Heart left ventricle (tissue), 16 donors: ENCODE data around the gene FAM171A1. TPM values are rescaled to one million over a fixed set of nuclear protein-coding genes. Genes with fewer than 3 reads are reported as not detected.

Experiments used
- ATAC-seq, 4 donors: fragments of 200-7000 bp; cut with Tn5 transposase; one replicate each; pipeline ENCODE4 v1.9.1; 2020 to 2022; ENCODE audit warnings: moderate library complexity in 4 of 4, mild to moderate bottlenecking in 3 of 4, moderate number of reproducible peaks in 1 of 4
- DNase-seq, 5 donors: peaks; one replicate each; pipeline ENCODE4 v3.0.0-alpha.2; 2020
- H3K27ac ChIP-seq, 12 donors: fragments of 200-600 bp; sonication (generic) in 4 of 12; one replicate each; pipeline versions ENCODE4 v1.5.0 to v1.8.0; 2016 to 2022; ENCODE audit warnings: mild to moderate bottlenecking in 2 of 12
- H3K27me3 ChIP-seq, 9 donors: fragments of 200-600 bp; sonication (generic) in 2 of 9; one replicate each; pipeline versions ENCODE4 v1.5.1 to v1.8.0; 2016 to 2022; ENCODE audit warnings: mild to moderate bottlenecking in 3 of 9
- H3K36me3 ChIP-seq, 9 donors: fragments of 200-600 bp; sonication (generic) in 2 of 9; one replicate each; pipeline versions ENCODE4 v1.5.0 to v1.8.0; 2018 to 2022; ENCODE audit warnings: mild to moderate bottlenecking in 2 of 9
- H3K4me1 ChIP-seq, 12 donors: fragments of 200-600 bp; sonication (generic) in 4 of 12; one replicate each; pipeline versions ENCODE4 v1.5.0 to v1.8.0; 2016 to 2022; ENCODE audit warnings: mild to moderate bottlenecking in 3 of 12
- H3K4me3 ChIP-seq, 12 donors: fragments of 200-600 bp; sonication (generic) in 4 of 12; one replicate each; pipeline versions ENCODE4 v1.5.0 to v1.8.0; 2017 to 2022; ENCODE audit warnings: mild to moderate bottlenecking in 9 of 12, moderate library complexity in 4 of 12
- H3K9me3 ChIP-seq, 12 donors: fragments of 200-600 bp; sonication (generic) in 4 of 12; one replicate each; pipeline versions ENCODE4 v1.5.0 to v1.8.0; 2016 to 2022; ENCODE audit warnings: mild to moderate bottlenecking in 1 of 12
- CTCF ChIP-seq, 12 donors: fragments of 200-600 bp; sonication (generic) in 4 of 12; IDR thresholded peaks; one replicate each; pipeline versions ENCODE4 v1.5.0 to v1.8.0; 2018 to 2022; ENCODE audit warnings: antibody characterized with exemption in 12 of 12, mild to moderate bottlenecking in 5 of 12
- POLR2A ChIP-seq, 2 donors: fragments of 450-650 bp; IDR thresholded peaks; one replicate each; pipeline ENCODE4 v1.6.1; 2017; ENCODE audit warnings: antibody characterized with exemption in 2 of 2, mild to moderate bottlenecking in 2 of 2, moderate library complexity in 2 of 2
- WGBS, 4 donors: extraction: QIAGEN DNeasy Blood & Tissue Kit in 2 of 4; methylation state at CpG; one replicate each; pipeline versions ENCODE4 v1.1.5 to v1.1.7; 2013 to 2018; 5-methylcytosine and 5-hydroxymethylcytosine counted together
- intact Hi-C, 10 donors: fragments of 100-400 bp; cut with DNase I; formaldehyde crosslinking; loops; one replicate each; pipeline versions ENCODE4 v1.11.1 to v1.14.2; 2022
- polyA plus RNA-seq, 2 donors: library from polyadenylated mRNA; stranded (reverse); fragments of 200-250 nt; gene quantifications; one replicate each; pipeline ENCODE4 v1.2.3, GENCODE V29; 2013
- total RNA-seq, 9 donors: library from RNA; depleted of rRNA in 2 of 9; stranded (reverse); fragments of >200 nt in 2 of 9; fragmentation: NEBNext Ultra II Directional in 3 of 9; extraction: Animal tissue kit (Norgen Biotek cat#: 25700) in 3 of 9; gene quantifications; one replicate each; pipeline versions ENCODE4 v1.1.0 to v1.2.4, GENCODE V29; 2016 to 2023
- donor health status: ischemic (EF 13 %, LVEDD 7.1; RV severe dilation, severe dysfunction).
- donor health status: healthy with polysubstance abuse.
- donor health status: DM: no; HTN: yes; CAD: no.
- donor health status: DM: no; HTN: no; CAD: no.
- donor health status: ischemic (EF 25% LVEDD 6.9; RV normal size, moderate dysfunction).
- donor health status: ischemic (EF 25% LVEDD 5.7; RV mildly dilated, moderate dysfunction).
- donor health status: healthy.
- donor health status: DM: yes; HTN: yes; CAD: no.
- donor health status: ischemic (EF 35%, LVEDD 5.7; RV mildly dilated, moderate dysfunction).
- donor health status: nonischemic (EF 11% LVEDD 7.7; RV severe dilation, severe dysfunction).
- donor health status: DM: yes; HTN: yes; CAD: no.
- donor health status: PGD.
- donor health status: ischemic (EF 29% LVEDD 5.4; RV normal size, mild dysfunction).
- donor health status: nonischemic (EF 23%, LVEDD 6.1; RV moderate dilation, normal function).

FAM171A1 gene
- total and polyA plus RNA-seq, 11 donors: 4.1 to 18.0 (median 9.8) TPM

- H3K9me3 ChIP-seq: peaks cover 0 to 5% (median 0%) of the 10 kb centered on the region in 12 donors
- H3K27ac ChIP-seq: peak overlapping the region in 8 of 12 donors; percentile 6 to 66 (median 52)
- no peaks in the 10 kb centered on the region for H3K27me3 ChIP-seq
- peaks cover 0 to 40% (median 10%) of the 10 kb centered on the region in 12 donors for H3K4me1 ChIP-seq
- no peaks in the 10 kb centered on the region for H3K36me3 ChIP-seq
- peak in 3 of 4 donors; percentile 39 to 50 (median 40) for ATAC-seq
- intact Hi-C loops: no loop called here
- H3K4me3 ChIP-seq: peak overlapping the region in 9 of 12 donors; percentile 22 to 54 (median 37)
- 43 to 52% (median 50%) methylated on average over 12 of the region's 12 CpGs for WGBS, 4 donors
- DNase-seq: peak in 3 of 5 donors; percentile 21 to 38 (median 36)
- TF ChIP-seq CTCF (IDR thresholded peaks at IDR 0.05) (no peak), POLR2A (IDR thresholded peaks at IDR 0.05) (no peak)
Observed at GRCh38 chr10:15196021-15196834, 174.9 kb downstream of the FAM171A1 start.

- no peaks in the 10 kb centered on the region for H3K27me3 ChIP-seq
- H3K4me1 ChIP-seq: no peaks in the 10 kb centered on the region
- intact Hi-C loops: no loop called here
- WGBS, 4 donors: 89 to 94% (median 91%) methylated on average over 11 of the region's 11 CpGs
- no peak for TF ChIP-seq POLR2A (IDR thresholded peaks at IDR 0.05)
- no peak for TF ChIP-seq CTCF (IDR thresholded peaks at IDR 0.05)
- no peaks in the 10 kb centered on the region for H3K9me3 ChIP-seq
- DNase-seq (no peak), ATAC-seq (no peak)
- no peak overlapping the region for H3K4me3 ChIP-seq
- no peak overlapping the region for H3K27ac ChIP-seq
- H3K36me3 ChIP-seq: no peaks in the 10 kb centered on the region
Observed at GRCh38 chr10:15189133-15189885, 181.8 kb downstream of the FAM171A1 start.

- no peaks in the 10 kb centered on the region for H3K27me3 ChIP-seq
- no peaks in the 10 kb centered on the region for H3K36me3 ChIP-seq
- no peak for DNase-seq
- WGBS, 4 donors: 92 to 95% (median 94%) methylated on average over 5 of the region's 5 CpGs
- intact Hi-C loops: no loop called here
- no peak for TF ChIP-seq POLR2A (IDR thresholded peaks at IDR 0.05)
- TF ChIP-seq CTCF (IDR thresholded peaks at IDR 0.05): no peak
- no peaks in the 10 kb centered on the region for H3K4me1 ChIP-seq
- ATAC-seq: no peak
- no peak overlapping the region for H3K4me3 ChIP-seq
- no peaks in the 10 kb centered on the region for H3K9me3 ChIP-seq
- H3K27ac ChIP-seq: no peak overlapping the region
Observed at GRCh38 chr10:15188603-15189002, 182.5 kb downstream of the FAM171A1 start.
